HTERT RPE-1 (cell line): Measurements from ENCODE around the gene NOL9.
"Not testable (repeated sequence)": the region's sequence is repeated elsewhere in the genome, so short reads cannot be mapped to it uniquely, and the experiment has no call there.

ENCODE experiments used
- in situ Hi-C: fragments of 300-500 bp; cut with MboI; formaldehyde crosslinking; loops from 4 replicates; pipeline ENCODE4 v1.14.3; 2020; ENCODE audit warnings: low sequenced_read_pairs

NOL9 gene

GRCh38 chr1:6554031-6554906, at the start of gene NOL9:
NOL9 (minus strand) TSS chr1:6554513; CDS start chr1:6554502, 11 bp downstream.
- in situ Hi-C loops = no loop called here

- in situ Hi-C loops = no loop called here
Observed at GRCh38 chr1:6603238-6603914, 49.1 kb upstream of the NOL9 start.

DNA sequence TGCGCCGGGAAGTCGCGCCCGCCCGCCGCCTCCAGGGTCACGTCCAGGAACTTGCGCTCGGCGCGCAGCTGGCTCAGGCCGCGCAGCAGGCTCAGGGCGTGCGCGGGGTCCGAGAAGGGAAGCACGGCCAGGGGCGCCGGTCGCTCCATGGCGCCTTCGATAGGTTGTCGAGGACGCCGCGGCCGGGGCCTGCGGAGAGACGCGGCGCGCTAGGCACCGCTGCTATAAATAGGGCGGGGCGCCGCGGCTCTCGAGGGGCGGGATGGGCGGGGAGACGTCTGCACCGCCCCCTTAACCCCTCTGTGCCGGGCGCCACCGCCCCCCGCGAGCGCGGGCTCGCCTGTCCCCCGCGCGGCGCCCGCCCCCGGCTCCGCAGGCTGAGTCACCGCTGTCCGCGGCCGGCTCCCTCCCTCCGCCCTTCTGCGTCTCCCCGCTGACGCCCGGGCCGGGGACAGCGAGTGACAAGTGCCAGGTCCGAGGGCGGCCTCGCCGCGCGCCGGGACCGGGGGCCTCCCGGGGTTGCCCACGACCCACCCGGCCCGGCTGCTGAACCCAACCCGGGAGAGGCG, 48.4 kb upstream of the NOL9 start, which contains the start of gene KLHL21:
Gene KLHL21 (minus strand): TSS at position 201 of the 569 bp plus-strand sequence. CDS start 52 bp downstream, at position 149.
- in situ Hi-C loops = no loop called here

DNA sequence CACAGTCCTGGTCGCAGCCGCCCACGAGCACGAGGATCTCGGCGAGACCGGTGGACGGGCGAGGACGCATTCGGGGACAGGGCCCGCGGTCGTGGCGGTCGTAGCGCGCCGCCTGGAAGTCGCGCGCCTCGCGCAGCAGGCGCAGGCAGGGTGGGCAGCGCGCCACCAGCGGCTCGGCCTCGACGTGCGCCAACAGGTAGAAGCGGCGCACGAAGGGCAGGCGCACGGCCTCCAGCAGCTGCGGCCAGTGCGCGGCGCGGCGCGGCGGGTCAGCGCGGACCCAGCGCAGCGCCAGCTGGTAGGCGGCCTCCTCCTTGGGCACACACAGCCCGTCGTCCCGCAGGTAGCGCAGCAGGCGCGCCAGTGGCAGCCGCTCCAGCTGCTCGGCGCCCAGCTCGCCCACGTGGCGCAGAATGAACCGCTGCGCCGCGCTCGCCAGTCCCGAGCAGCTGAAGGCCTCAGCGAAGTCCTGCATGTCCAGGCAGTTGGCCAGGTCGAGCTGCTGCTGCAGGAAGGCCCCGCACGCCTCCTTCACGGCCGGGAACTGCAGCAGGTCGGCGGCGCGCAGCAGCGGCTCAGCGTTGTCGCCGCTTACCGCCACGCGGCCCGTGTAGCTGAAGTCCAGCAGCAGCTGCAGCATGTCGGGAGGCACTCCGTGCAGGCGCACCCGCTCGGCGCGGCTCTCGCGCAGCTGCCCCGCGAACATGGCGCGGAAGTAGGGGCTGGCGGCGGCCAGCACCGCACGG, 47.8 kb upstream of the NOL9 start:
- in situ Hi-C loops = no loop called here

GRCh38 chr1:6601049-6601922, 47.0 kb upstream of the NOL9 start:
- in situ Hi-C loops = no loop called here

- in situ Hi-C loops = no loop called here
Observed at GRCh38 chr1:6600410-6601048, 46.2 kb upstream of the NOL9 start.

- in situ Hi-C loops = not testable (repeated sequence)
Observed at GRCh38 chr1:6599991-6600390, 45.7 kb upstream of the NOL9 start.

DNA sequence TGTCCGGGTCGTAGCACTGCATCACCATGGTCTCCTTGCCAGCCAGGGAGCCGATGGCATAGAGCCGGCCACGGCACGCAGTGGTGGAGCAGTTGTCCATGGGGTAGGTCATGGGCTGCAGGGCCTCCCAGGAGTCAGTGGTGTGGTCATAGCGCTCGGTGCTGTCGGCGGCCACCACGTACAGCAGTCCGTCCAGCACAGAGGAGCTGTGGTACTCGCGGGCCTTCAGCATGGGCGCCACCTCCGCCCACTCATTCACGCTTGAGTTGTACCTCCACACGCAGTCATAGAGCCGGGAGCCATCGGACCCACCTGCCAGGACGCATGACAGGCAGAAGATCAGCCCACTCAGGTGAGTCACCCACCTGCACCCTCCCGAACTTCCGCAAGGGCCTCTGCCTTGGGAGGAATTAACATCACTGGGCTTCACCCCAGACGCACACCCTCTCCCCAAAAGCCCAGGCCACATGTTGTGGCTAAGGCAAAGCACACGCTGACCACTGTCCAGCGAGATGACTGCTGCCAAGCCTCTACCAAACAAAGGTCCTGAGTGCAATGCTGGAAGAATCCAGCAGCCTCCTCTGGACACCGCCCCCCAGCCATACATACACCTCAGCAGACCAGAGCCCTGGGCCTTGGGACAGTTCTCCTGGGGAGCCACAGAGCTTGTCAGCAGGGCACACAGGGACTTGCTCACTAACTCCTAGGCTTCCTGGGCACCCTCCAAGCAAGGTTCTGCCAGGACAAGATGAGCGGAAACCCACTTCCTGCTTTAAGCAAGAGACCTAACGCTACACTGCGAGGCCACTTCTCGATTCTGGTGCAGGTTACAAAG, 45.0 kb upstream of the NOL9 start:
- in situ Hi-C loops = no loop called here

- in situ Hi-C loops = no loop called here
Observed at GRCh38 chr1:6597777-6598131, 43.4 kb upstream of the NOL9 start.

DNA sequence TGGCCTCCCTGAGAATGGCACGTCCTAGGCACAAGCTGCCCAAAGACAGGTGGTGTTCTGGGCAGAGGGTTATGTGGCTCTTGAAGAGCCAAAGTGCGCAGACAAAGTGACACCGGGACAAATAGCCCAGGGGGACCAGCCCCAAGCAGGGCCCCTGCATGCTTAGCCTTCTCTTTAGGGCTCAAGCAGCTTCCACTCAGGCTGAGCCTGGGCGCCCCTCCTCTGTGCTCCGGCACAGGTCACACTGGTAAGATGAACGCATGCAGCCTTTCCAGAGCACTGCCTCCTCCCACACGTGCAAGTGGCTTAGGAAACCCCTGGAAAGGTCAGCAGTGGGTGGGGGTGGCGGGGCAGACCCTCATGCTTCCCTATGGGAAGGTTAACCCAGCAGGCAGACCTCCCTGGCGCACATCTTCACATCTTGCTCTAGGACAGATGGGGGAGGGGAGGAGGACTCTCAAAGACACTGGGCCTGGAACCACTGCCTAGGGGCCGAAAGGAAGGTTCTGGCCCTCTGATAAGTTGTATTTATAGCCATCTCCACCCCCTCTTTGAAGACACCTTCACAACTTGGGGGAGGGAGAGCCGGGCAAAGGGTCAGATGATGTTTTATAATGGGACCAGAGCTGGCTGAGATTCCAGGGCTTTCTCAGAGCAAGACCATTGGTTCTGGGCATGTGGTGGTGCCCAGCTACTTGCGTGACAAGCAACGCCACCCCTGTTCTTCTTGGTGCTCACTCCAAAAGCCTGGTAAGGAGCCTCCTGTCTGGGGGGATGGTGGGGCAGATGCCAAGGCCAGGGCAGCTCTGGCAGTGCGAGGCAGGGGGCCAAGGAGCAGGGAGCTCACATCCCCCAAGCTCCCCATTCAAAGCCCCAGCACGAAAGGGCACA, 42.8 kb upstream of the NOL9 start:
- in situ Hi-C loops = no loop called here

DNA sequence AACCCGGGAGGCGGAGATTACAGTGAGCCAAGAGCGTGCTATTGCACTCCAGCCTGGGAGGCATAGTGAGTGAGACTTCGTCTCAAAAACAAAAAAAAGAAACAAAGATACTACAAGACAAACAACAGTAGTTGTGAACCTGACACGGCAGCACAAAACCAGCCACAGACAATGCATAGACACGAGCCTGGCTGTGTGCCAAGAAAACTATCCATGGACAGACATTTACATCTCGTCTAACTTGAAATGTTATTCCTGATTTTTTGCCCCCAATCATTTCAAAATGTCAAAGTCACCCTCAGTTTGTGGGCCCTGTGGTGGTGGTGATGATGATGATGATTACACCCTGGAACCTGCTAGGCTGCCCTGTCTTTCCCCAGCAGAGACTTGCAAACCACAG, 42.0 kb upstream of the NOL9 start:
- in situ Hi-C loops = no loop called here

DNA sequence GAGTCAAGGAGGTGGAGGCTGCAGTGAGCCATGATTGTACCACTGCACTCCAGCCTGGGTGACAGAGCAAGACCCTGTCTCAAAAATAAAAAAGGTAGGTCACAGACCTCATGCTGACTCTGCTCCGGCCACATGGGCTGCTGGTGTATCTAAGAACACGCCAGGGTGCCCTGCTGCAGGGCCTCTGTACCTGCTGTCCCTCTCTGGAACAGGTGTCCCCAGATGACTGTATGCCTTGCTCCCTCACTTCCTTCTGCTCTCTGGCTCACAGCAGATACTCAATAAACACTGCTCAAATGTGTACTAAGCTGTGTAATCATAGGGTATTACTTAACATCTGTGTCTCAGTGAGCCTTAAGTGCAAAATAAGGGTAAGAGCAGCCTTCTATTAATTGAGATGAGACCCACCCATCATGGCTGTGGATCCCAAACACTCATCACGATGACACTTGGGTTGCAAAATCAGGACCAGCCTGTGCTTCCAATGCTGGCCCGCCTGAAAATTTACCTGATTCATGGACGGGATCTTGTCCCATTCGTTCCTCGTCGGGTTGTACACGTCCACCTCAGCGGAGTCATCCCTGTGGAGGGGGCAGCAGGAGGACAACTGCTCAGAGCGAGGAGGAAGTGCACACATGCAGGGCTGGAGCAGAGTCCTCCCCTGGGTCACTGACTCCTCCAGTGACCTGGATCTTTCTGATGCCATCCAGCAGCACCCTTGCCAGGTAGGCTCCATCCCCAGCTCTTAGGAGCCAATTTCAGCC, 40.8 kb upstream of the NOL9 start:
- in situ Hi-C loops = no loop called here

DNA sequence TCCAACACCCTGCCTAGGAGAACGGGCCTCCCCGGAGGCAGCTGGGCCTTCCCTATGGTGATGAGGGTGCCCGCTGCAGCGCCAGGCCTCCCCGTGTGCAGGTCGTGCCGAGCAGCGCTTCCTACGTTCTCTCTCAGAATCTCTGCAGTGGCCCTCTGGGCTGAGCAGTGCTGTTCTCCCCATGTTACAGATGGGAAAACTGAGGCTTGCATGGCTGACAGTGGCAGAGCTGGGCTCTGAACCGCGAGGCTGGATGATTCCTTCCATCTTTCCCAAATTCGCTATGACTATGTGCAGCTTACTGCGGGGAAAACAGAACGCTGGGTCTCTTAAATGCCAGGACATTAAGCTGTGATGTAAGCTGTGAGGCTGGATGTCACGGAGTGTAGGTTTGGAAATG, 39.5 kb upstream of the NOL9 start:
- in situ Hi-C loops = no loop called here

DNA sequence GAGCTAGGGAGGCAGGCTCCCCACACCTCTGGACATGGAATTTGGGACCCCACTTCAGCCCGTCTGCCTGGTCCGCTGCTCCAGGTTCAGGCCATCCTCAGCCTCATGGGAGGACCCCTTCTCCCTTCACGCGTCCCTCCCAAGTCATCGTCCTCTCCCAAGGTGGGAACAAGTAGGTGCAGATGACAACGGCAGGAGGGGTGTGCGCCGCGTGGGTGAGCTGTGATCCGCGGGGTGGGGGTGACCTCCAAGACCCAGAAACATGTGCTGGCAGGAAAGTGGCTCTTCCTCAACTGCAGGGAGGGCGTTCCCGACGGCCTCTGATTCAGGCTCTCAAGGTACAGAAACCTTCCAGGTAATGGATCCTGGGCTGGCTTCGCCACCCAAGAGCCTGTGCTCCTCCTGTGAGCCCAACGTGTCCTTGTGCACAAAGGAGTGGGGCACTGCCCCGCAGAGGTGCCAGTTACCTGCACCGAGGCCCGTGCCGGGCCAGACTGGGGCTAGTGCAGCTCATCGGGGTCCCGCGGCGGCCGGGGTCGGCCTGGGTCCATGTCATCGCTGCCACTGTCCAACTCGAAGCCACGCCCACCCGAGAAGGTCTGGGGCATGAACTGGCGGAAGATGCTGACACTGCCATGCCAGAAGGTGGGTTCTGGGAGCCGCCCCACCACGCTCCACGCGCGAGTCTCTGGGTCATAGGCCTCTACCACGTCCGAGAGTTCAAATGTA, 38.7 kb upstream of the NOL9 start:
- in situ Hi-C loops = no loop called here

DNA sequence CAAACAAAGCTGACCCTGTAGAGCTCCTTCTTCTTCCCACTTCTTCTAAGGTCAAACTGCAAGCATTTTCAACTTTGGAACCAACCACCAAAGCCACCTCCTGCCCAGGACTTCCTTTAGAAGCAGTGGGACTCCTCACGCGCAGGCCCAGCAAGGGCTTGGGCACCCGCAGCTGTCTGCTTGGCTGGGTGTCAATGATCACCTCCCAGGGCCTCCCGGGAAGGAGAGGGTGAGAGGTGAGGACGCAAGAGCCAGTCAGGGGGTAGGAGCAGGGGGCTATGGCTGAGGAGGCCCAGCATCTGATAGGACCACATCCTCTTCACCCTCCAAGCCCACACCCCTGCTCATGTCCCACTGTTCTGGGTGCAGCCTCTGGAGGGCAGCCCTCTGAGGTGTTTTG, 38.1 kb upstream of the NOL9 start:
- in situ Hi-C loops = no loop called here

DNA sequence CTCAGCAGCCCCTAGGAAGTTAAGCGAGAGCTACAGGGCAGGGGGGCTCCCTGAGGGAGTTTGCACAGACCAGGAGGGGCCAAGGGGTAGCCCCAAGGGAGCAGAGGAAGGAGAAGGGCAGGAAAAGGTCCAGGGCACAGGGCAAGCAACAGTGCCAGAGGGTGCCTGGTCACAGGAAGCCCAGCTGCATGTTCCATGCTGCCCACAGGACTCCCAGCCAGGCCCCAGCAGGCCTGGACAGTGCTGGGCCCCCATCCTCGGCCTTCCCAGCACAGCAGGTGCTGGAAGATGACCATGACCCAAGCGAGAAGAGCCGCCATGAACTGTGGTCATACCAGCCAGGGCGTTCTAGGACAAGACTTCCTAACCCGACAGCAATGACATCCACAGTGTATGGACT, 37.3 kb upstream of the NOL9 start:
- in situ Hi-C loops = no loop called here

GRCh38 chr1:6591222-6591621, 36.9 kb upstream of the NOL9 start:
- in situ Hi-C loops = no loop called here
